Measurements from ENCODE around the gene KANSL1. TPM values are rescaled to one million over a fixed set of nuclear protein-coding genes. Genes with fewer than 3 reads are reported as not detected.

KANSL1 gene
- total and polyA plus RNA-seq, 9 of the 15 experiments (the other 6 are each of a cell fraction or from before 2014, with no cell fraction given), result 3.6 to 55.4 (median 31.8) TPM

- Histone ChIP-seq H2AFZ (ENCODE audit: low read depth, low read length) (no peak overlapping the region), H3K79me2 (ENCODE audit: control insufficient read depth, insufficient read depth, low read length) (0 out of 3 replicates have a peak, but pooled peaks cover 3% of the 10 kb centered on the region), H3K9me1 (ENCODE audit: control insufficient read depth, insufficient read depth, low read length) (no peaks in the 10 kb centered on the region), H3K9ac (ENCODE audit: insufficient read depth in 1 of 2, low read depth in 2 of 2, low read length in 2 of 2) (no peak overlapping the region), H3K36me3 (ENCODE audit: control insufficient read depth, insufficient read depth, low read length) (peaks cover 80% of the 10 kb centered on the region), H3K4me1 (replicated peaks in 1 of 2; ENCODE audit: control insufficient read depth in 2 of 2, insufficient read depth in 2 of 2, low read length in 2 of 2) (peaks cover 0 to under 1% of the 10 kb centered on the region in 2 experiments; a peak in 2 of 5 replicates), H3K27me3 (ENCODE audit: control insufficient read depth in 2 of 2, insufficient read depth in 2 of 2, low read length in 2 of 2) (no peaks in the 10 kb centered on the region), H3K4me2 (ENCODE audit: insufficient read depth, low read length) (no peak overlapping the region), H3K9me3 (replicated peaks; ENCODE audit: control insufficient read depth, insufficient read depth, low read depth, low read length) (no peaks in the 10 kb centered on the region), H4K20me1 (replicated peaks; ENCODE audit: control insufficient read depth, insufficient read depth, low read length) (no peaks in the 10 kb centered on the region), H3K4me3 (no peak overlapping the region), H3K27ac (ENCODE audit: extremely low read depth, low read depth, low read length) (no peak overlapping the region)
- 90% methylated on average over 5 of the region's 5 CpGs for WGBS (ENCODE audit: insufficient coverage, low coverage, missing lambda C conversion rate)
- ChIA-PET POLR2A (interaction anchor here (0.6 to 1.4 kb wide), 3 partner anchors 9 to 74 kb away, joined by 3 read pairs; no protein-coding TSS in a partner anchor), CTCF (ENCODE audit: low intra/inter-chr PET ratio) (no interaction called here)
- FAIRE-seq (no peak), DNase-seq (ENCODE audit: extremely low read depth in 1 of 4, low spot score in 3 of 4) (no peak), ATAC-seq (no peak)
- intact Hi-C loops (cut with micrococcal nuclease), result no loop called here
- TF ChIP-seq TARDBP (IDR thresholded peaks at IDR 0.05) (no peak), ID3 (CRISPR knock-in tag; IDR thresholded peaks at IDR 0.05) (no peak), ID3 (tag; IDR thresholded peaks at IDR 0.05) (no peak), ZNF696 (CRISPR knock-in tag; conservative IDR thresholded peaks at IDR 0.05) (no peak), ELK3 (CRISPR knock-in tag; IDR thresholded peaks at IDR 0.05) (no peak), ZNF398 (CRISPR knock-in tag; IDR thresholded peaks at IDR 0.05) (no peak), GTF2B (IDR thresholded peaks at IDR 0.05; ENCODE audit: extremely low read depth, insufficient read length) (no peak), CCAR2 (IDR thresholded peaks at IDR 0.05; ENCODE audit: low read depth, low read length) (no peak), SNAPC5 (CRISPR knock-in tag; IDR thresholded peaks at IDR 0.05) (no peak), CHD1 (IDR thresholded peaks at IDR 0.05; ENCODE audit: low read length) (no peak), SMARCC2 (IDR thresholded peaks at IDR 0.05; ENCODE audit: low read depth) (no peak), NCOA6 (IDR thresholded peaks at IDR 0.05) (no peak), ZNF212 (CRISPR knock-in tag; IDR thresholded peaks at IDR 0.05) (no peak), THRAP3 (IDR thresholded peaks at IDR 0.05; ENCODE audit: borderline replicate concordance) (no peak), ZNF174 (CRISPR knock-in tag; IDR thresholded peaks at IDR 0.05) (no peak), MCM3 (IDR thresholded peaks at IDR 0.05) (no peak), ZNF444 (CRISPR knock-in tag; IDR thresholded peaks at IDR 0.05) (no peak), FUS (optimal IDR thresholded peaks at IDR 0.05; ENCODE audit: low read depth, low read length) (no peak), ATF4 (CRISPR knock-in tag; IDR thresholded peaks at IDR 0.05) (no peak)
- in situ Hi-C loops (cut with MboI), result no loop called here
- TSS peak; percentile 20 for BruUV-seq (replicated peaks)
Observed at GRCh38 chr17:46049656-46050055, 143.6 kb downstream of the KANSL1 start.

Data from K562 (cell line).